Ishikawa (cell line): Measurements from ENCODE around the gene TMEM150B.

Experiments used
- CEBPB ChIP-seq: IDR thresholded peaks from 2 replicates; pipeline ENCODE4 v1.6.1; 2012
- CREB1 ChIP-seq: IDR thresholded peaks from 2 replicates; pipeline ENCODE4 v1.6.1; 2012; ENCODE audit warnings: low read depth
- EGR1 ChIP-seq: IDR thresholded peaks from 2 replicates; pipeline ENCODE4 v1.6.1; 2012
- EP300 ChIP-seq: IDR thresholded peaks from 2 replicates; pipeline ENCODE4 v1.6.1; 2012; ENCODE audit warnings: borderline replicate concordance
- FOXM1 ChIP-seq: IDR thresholded peaks from 2 replicates; pipeline ENCODE4 v1.6.1; 2012; ENCODE audit warnings: low read depth, borderline replicate concordance
- NFIC ChIP-seq: IDR thresholded peaks from 2 replicates; pipeline ENCODE4 v1.6.1; 2012
- RAD21 ChIP-seq: IDR thresholded peaks from 2 replicates; pipeline ENCODE4 v1.6.1; 2012; ENCODE audit warnings: low read depth
- TAF1 ChIP-seq: IDR thresholded peaks from 2 replicates; pipeline ENCODE4 v1.6.1; 2012; ENCODE audit warnings: low read depth, mild to moderate bottlenecking
- TCF12 ChIP-seq: IDR thresholded peaks from 2 replicates; pipeline ENCODE4 v1.6.1; 2012; ENCODE audit warnings: low read depth
- TEAD4 ChIP-seq: IDR thresholded peaks from 2 replicates; pipeline ENCODE4 v1.6.1; 2012
- YY1 ChIP-seq: IDR thresholded peaks from 2 replicates; pipeline ENCODE4 v1.6.1; 2012; ENCODE audit warnings: low read depth
- ZBTB7A ChIP-seq: IDR thresholded peaks from 2 replicates; pipeline ENCODE4 v1.6.1; 2012; ENCODE audit warnings: low read depth
- TF ChIP-seq, protein P1 (sequence below): IDR thresholded peaks from 2 replicates; pipeline ENCODE4 v1.6.1; 2012
- TF ChIP-seq, protein P2 (sequence below): IDR thresholded peaks from 2 replicates; pipeline ENCODE4 v1.6.1; 2012; ENCODE audit warnings: low read depth, mild to moderate bottlenecking
- TF ChIP-seq, protein P3 (sequence below): IDR thresholded peaks from 2 replicates; pipeline ENCODE4 v1.6.1; 2012

Gene TMEM150B

GRCh38 chr19:55315956-55316525 lies 9.1 kb downstream of the TMEM150B start:
- TF ChIP-seq CEBPB = no peak
- no peak for TF ChIP-seq EGR1
- no peak for TF ChIP-seq ZBTB7A
- TF ChIP-seq TEAD4 = no peak

DNA sequence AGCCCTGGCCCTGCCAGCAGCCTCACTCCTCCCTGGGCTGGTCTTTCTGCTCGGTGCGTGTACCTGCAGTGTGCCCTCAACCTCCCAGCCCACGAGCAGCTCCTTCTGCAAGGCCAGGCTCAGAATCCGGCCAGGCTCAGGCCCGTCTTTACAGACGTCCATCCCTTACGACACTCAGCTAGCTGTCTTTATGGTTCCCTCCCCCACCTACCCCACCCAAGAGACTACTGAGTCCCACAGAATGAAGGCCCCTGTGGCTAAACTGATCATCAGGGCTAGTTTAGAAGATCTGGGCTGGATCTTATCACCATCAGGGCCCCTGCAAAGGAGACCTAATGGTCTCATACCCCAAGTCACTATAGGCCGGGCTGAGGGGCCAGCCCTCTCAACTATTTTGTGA lies 10.7 kb downstream of the TMEM150B start:
- TF ChIP-seq EP300 (no peak), NFIC (no peak), CEBPB (no peak), CREB1 (no peak), RAD21 (no peak)
- TF ChIP-seq, protein P1, sequence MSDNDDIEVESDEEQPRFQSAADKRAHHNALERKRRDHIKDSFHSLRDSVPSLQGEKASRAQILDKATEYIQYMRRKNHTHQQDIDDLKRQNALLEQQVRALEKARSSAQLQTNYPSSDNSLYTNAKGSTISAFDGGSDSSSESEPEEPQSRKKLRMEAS = no peak
- TF ChIP-seq, protein P2, sequence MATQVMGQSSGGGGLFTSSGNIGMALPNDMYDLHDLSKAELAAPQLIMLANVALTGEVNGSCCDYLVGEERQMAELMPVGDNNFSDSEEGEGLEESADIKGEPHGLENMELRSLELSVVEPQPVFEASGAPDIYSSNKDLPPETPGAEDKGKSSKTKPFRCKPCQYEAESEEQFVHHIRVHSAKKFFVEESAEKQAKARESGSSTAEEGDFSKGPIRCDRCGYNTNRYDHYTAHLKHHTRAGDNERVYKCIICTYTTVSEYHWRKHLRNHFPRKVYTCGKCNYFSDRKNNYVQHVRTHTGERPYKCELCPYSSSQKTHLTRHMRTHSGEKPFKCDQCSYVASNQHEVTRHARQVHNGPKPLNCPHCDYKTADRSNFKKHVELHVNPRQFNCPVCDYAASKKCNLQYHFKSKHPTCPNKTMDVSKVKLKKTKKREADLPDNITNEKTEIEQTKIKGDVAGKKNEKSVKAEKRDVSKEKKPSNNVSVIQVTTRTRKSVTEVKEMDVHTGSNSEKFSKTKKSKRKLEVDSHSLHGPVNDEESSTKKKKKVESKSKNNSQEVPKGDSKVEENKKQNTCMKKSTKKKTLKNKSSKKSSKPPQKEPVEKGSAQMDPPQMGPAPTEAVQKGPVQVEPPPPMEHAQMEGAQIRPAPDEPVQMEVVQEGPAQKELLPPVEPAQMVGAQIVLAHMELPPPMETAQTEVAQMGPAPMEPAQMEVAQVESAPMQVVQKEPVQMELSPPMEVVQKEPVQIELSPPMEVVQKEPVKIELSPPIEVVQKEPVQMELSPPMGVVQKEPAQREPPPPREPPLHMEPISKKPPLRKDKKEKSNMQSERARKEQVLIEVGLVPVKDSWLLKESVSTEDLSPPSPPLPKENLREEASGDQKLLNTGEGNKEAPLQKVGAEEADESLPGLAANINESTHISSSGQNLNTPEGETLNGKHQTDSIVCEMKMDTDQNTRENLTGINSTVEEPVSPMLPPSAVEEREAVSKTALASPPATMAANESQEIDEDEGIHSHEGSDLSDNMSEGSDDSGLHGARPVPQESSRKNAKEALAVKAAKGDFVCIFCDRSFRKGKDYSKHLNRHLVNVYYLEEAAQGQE = no peak

- TF ChIP-seq, protein P3, sequence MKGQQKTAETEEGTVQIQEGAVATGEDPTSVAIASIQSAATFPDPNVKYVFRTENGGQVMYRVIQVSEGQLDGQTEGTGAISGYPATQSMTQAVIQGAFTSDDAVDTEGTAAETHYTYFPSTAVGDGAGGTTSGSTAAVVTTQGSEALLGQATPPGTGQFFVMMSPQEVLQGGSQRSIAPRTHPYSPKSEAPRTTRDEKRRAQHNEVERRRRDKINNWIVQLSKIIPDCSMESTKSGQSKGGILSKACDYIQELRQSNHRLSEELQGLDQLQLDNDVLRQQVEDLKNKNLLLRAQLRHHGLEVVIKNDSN = no peak
- TF ChIP-seq TEAD4 (no peak), RAD21 (no peak), YY1 (no peak), EP300 (no peak), CREB1 (no peak), CEBPB (no peak), ZBTB7A (no peak), EGR1 (no peak), TAF1 (no peak)
- TF ChIP-seq, protein P1 = no peak
- TF ChIP-seq, protein P2 = no peak
These were observed 12.3 kb downstream of the TMEM150B start for GRCh38 chr19:55312621-55313512.

DNA sequence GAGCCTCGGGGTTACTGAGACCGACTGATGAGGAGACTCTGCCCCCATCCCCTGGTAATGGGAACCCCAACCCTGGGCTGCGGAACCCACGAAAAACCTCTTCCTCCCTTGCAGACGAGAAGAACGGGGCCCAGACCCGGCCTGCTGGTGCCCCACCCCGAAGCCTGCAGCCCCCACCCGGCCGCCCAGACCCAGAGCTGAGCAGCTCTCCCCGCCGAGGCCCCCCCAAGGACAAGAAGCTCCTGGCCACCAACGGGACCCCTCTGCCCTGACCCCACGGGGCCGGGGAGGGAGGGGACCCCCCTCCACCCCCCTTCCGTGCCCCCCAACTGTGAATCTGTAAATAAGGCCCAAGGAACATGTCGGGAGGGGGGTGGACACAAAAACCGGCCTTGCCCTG lies 13.3 kb downstream of the TMEM150B start:
- TF ChIP-seq, protein P1 = no peak
- TF ChIP-seq EGR1 (no peak), CREB1 (no peak), FOXM1 (no peak), CEBPB (no peak), TEAD4 (no peak), YY1 (no peak), RAD21 (no peak), TAF1 (no peak), EP300 (no peak), NFIC (no peak), TCF12 (no peak), ZBTB7A (no peak)
- TF ChIP-seq, protein P3 = no peak
- TF ChIP-seq, protein P2 = no peak
